GM10266 (cell line): ENCODE results near the gene MYBPC2.

Source experiments
- DNase-seq: peaks from one replicate; pipeline ENCODE4 v3.0.0; 2012; ENCODE audit errors: extremely low spot score
- TF ChIP-seq, protein P1 (sequence below): IDR thresholded peaks from 2 replicates; pipeline ENCODE4 v1.5.1; 2012; ENCODE audit warnings: mild to moderate bottlenecking, low read depth; ENCODE audit not compliant: control insufficient read depth, insufficient read depth; ENCODE audit errors: missing control alignments

Gene MYBPC2

DNA sequence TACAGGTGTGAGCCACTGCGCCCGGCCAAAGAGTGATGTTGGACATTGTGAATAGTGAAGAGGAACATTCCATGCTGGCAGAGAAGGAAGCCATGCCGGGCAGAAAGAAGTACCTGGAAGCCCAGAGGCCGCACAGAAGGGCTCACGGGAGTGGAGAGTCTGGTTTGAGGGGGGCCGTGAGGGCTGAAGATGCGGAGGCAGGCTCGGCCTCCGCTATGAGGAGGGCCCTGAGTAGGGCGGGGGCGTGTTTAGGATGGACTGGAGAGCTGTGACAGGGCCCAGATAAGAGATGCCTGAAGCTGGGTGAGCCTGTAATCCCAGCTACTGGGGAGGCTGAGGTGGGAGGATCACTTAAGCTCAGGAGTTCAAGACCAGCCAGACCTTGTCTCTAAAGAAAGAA lies 76.7 kb downstream of the MYBPC2 start:
- TF ChIP-seq, protein P1, sequence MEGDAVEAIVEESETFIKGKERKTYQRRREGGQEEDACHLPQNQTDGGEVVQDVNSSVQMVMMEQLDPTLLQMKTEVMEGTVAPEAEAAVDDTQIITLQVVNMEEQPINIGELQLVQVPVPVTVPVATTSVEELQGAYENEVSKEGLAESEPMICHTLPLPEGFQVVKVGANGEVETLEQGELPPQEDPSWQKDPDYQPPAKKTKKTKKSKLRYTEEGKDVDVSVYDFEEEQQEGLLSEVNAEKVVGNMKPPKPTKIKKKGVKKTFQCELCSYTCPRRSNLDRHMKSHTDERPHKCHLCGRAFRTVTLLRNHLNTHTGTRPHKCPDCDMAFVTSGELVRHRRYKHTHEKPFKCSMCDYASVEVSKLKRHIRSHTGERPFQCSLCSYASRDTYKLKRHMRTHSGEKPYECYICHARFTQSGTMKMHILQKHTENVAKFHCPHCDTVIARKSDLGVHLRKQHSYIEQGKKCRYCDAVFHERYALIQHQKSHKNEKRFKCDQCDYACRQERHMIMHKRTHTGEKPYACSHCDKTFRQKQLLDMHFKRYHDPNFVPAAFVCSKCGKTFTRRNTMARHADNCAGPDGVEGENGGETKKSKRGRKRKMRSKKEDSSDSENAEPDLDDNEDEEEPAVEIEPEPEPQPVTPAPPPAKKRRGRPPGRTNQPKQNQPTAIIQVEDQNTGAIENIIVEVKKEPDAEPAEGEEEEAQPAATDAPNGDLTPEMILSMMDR = no peak
- DNase-seq = no peak

DNA sequence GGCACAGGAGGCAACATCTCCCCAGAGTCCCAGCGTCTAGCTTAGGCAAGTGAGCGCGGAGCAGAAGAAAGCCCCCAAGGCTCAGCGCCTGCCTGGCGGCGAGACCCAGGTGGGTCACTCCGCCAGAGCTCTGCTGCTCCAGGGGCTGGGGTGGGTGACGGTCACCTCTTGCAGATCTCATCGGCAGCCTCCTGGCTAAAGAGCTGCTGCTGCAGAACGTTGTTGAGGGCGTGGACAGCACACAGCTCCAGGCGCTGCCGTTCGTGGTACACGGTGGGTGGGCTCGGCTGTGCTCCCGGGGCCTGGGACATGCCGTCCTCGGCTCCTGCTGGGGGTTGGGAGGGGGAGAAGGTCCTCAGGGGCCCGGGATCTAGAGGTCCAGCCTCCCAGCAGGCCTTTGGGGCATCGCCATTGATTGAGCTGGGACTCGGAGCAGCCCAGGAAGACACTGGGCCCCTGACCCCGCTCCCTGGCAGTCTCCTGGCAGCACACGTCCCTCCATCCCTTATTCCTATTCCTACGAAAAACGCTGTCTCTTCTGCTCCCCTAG lies 77.5 kb downstream of the MYBPC2 start:
- no peak for DNase-seq
- TF ChIP-seq, protein P1 = no peak

DNA sequence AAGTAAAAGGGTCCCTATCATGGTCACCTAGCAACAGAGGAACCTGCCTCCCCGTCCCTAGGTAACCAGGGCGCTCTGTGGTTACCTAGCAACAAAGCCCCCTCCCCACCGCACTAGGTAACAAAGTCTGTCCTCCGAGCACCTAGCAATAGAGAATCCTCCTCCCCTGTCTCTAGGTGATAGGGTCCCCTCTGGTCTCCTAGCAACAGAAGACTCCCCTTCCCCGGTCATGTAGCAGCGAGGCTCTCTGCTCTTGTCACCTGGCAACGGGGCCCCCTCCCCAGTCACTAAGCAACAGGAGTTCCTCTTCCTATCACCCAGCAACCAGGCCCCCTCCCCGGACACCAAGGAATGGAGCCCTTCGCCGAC lies 78.0 kb downstream of the MYBPC2 start:
- TF ChIP-seq, protein P1 = no peak
- DNase-seq = no peak

DNA sequence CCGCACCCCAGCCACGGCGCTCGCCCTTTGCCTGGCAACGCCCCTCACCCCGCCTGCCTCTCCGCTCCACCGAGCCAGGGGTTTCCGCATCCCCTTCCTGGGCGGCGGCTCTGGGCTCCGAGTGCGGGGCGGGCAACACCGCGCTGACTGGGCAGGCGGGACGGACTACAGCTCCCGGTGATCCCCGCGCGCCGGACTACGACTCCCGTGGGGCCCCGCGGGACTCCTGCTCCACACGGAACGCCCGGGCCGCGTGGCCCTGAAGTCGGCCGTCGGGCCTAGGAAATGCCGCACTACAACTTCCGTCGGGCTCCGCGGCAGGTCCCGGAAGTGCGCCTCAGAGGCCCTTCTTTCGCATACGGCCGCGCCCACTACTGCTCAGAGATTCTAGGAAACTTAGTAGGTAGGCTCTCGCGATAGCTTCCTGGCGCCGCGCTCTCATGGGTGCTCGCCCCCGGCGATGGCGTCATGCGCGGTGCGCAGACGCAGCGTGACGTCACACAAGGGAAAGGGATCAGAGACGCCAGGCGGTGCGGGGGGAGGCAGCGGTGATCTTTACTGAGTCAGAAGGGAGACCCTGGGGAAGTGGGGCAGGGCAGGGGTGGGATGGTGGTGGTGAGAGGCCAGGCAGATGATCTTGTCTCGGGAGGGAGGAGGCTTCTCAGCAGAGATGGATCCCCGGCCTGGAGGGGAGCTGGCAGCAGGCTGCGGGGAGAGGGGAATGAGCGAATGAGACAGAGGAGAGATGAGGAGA lies 78.6 kb downstream of the MYBPC2 start, which contains the start of gene JOSD2:
Gene JOSD2 (minus strand): TSS at position 123 of the 754 bp plus-strand sequence. CDS start 760 bp downstream, outside the sequence.
- TF ChIP-seq, protein P1 = no peak
- DNase-seq = peak; percentile 99

DNA sequence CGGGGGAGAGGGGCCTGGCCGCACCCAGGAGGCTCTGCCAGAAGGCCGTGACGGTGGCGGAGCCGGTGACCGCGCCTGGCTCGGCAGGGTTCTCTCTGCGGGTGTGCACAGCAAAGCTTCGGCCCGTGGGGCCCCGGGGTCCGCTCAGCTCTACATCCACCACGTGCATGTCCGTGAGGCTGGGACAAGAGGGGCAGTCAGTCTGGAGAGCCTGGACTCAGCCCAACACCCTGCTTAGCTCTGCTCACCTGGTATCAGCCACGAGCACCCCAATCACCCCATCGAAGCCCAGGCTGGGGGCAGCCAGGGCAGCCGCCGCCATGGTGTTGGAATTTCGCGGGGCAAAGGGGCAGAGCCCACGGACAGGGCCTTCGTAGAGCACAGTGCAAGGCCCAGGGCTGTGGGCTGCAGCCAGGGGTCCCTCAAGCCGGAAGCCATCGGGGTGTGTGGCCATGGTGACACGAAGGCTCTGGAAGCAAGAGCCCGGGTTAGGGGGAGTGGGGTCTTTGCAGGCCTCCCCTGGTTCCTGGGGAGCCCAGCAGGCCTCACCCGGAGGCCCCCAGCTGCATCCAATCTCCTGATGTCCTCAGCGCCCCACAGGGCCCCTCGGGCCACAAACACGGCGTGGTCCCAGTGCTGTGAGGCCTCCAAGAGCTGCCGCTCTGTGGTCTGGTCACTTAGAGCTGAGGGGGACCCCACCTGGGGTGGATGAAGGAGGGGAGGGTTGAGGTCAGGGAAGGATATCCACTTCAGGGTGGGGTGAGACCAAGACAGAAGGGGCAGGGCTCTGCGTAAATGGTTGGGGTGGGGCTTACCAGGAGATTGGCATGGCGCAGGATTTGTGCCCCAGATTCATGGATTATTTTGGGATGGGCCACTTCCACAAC lies 79.7 kb downstream of the MYBPC2 start:
- DNase-seq = no peak
- TF ChIP-seq, protein P1 = no peak

DNA sequence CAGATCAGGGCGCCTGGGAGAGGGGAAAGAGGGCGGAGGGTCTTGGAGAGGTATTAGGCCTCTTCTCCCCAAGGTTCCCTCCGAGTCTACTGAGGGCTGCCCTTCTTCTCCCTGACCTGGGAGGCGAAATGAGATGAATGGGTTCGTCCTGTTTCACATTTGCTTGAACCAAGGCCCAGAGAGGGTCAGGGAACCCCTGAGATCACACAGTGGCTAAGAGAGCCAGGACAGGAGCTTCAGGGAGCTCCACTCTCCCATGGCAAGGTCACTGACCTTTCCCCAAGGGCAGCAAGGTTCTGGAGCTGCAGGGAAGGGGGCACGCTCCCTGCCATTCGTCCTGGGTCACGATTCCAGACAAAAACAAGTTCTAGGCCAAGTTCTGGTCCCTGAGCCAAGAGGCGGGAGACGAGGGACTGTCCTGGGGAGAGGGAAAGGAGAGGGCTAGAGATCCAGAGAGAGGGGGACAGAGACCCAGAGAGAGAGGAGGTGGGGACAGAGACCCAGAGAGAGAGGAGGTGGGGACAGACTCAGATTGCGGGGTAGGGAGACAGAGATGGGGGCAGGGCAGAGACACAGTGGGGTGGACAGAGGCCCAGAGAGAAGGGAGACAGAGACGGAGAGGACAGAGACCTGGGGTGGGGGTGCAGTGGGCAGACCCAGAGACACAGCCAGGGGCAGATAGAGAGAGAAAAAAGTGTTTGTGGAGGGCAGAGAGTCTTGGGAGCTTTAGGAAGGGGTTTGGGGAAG lies 80.5 kb downstream of the MYBPC2 start:
- DNase-seq = peak; percentile 40
- TF ChIP-seq, protein P1 = no peak
